SK-N-SH treated with all-trans-retinoic acid at 6 μM for 48 hours (cell line): Measurements from ENCODE around the gene CDC20.

Experiments used
- ATAC-seq: fragments of 200-7000 bp; cut with Tn5 transposase; 3 replicates; pipeline ENCODE4 v1.9.1; 2020; ENCODE audit warnings: mild to moderate bottlenecking, moderate library complexity
- ARNTL ChIP-seq: fragments of 450-650 bp; formaldehyde crosslinking; IDR thresholded peaks from 2 replicates; pipeline ENCODE4 v1.5.0; 2020; ENCODE audit warnings: low read depth, mild to moderate bottlenecking, moderate library complexity, borderline replicate concordance
- BACH2 ChIP-seq: fragments of 250-450 bp; sonication (Bioruptor Pico); IDR thresholded peaks from 2 replicates; pipeline ENCODE4 v1.9.0; 2021; ENCODE audit warnings: mild to moderate bottlenecking, borderline replicate concordance
- CSDC2 ChIP-seq: fragments of 250-450 bp; sonication (Bioruptor Pico); IDR thresholded peaks from 2 replicates; pipeline ENCODE4 v1.5.0; 2020; ENCODE audit warnings: mild to moderate bottlenecking, moderate library complexity
- ESRRG ChIP-seq: fragments of 250-450 bp; sonication (Bioruptor Pico); IDR thresholded peaks from 2 replicates; pipeline ENCODE4 v1.6.1; 2021; ENCODE audit warnings: mild to moderate bottlenecking
- OSR1 ChIP-seq: fragments of 250-450 bp; sonication (Bioruptor Pico); IDR thresholded peaks from 2 replicates; pipeline ENCODE4 v1.8.0; 2022; ENCODE audit warnings: moderate library complexity, mild to moderate bottlenecking, inconsistent platforms
- PPARA ChIP-seq: fragments of 250-450 bp; sonication (Bioruptor Pico); IDR thresholded peaks from 2 replicates; pipeline ENCODE4 v1.5.0; 2020; ENCODE audit warnings: mild to moderate bottlenecking, borderline replicate concordance
- SNAI2 ChIP-seq: fragments of 250-450 bp; sonication (Bioruptor Pico); IDR thresholded peaks from 2 replicates; pipeline ENCODE4 v1.5.0; 2020; ENCODE audit warnings: mild to moderate bottlenecking, moderate library complexity
- TCF4 ChIP-seq: fragments of 250-450 bp; sonication (Bioruptor Pico); IDR thresholded peaks from 2 replicates; pipeline ENCODE4 v1.8.0; 2021; ENCODE audit warnings: mild to moderate bottlenecking, moderate library complexity, borderline replicate concordance
- TOX ChIP-seq: fragments of 250-450 bp; sonication (Bioruptor Pico); IDR thresholded peaks from 2 replicates; pipeline ENCODE4 v1.8.0; 2021; ENCODE audit warnings: mild to moderate bottlenecking, moderate library complexity, borderline replicate concordance
- ZC3H10 ChIP-seq: fragments of 250-450 bp; sonication (Bioruptor Pico); IDR thresholded peaks from 2 replicates; pipeline ENCODE4 v1.5.1; 2021; ENCODE audit warnings: mild to moderate bottlenecking, moderate library complexity
- ZFP3 ChIP-seq: fragments of 250-450 bp; sonication (Bioruptor Pico); IDR thresholded peaks from 2 replicates; pipeline ENCODE4 v1.5.0; 2020; ENCODE audit warnings: mild to moderate bottlenecking, moderate library complexity
- ZFP30 ChIP-seq: fragments of 450-650 bp; formaldehyde crosslinking; IDR thresholded peaks from 2 replicates; pipeline ENCODE4 v1.5.0; 2022; ENCODE audit warnings: mild to moderate bottlenecking, moderate library complexity
- ZNF70 ChIP-seq: fragments of 450-650 bp; formaldehyde crosslinking; IDR thresholded peaks from 2 replicates; pipeline ENCODE4 v1.5.0; 2020; ENCODE audit warnings: mild to moderate bottlenecking, moderate library complexity
- ZNF8 ChIP-seq: fragments of 450-650 bp; formaldehyde crosslinking; IDR thresholded peaks from 2 replicates; pipeline ENCODE4 v1.5.0; 2020; ENCODE audit warnings: mild to moderate bottlenecking, moderate library complexity
- TF ChIP-seq, protein P1 (sequence below): fragments of 250-450 bp; sonication (Bioruptor Pico); IDR thresholded peaks from 2 replicates; pipeline ENCODE4 v1.5.1; 2020; ENCODE audit warnings: low read depth, mild to moderate bottlenecking, moderate library complexity
- TF ChIP-seq, protein P2 (sequence below): fragments of 250-450 bp; sonication (Bioruptor Pico); IDR thresholded peaks from 2 replicates; pipeline ENCODE4 v1.5.0; 2020; ENCODE audit warnings: mild to moderate bottlenecking, moderate library complexity
- TF ChIP-seq, protein P3 (sequence below): fragments of 250-450 bp; sonication (Bioruptor Pico); IDR thresholded peaks from 2 replicates; pipeline ENCODE4 v1.8.0; 2021; ENCODE audit warnings: low read depth, mild to moderate bottlenecking, moderate library complexity, borderline replicate concordance
- TF ChIP-seq, protein P4 (sequence below): fragments of 250-450 bp; sonication (Bioruptor Pico); IDR thresholded peaks from 2 replicates; pipeline ENCODE4 v1.5.1; 2021; ENCODE audit warnings: mild to moderate bottlenecking, moderate library complexity
- TF ChIP-seq, protein P5 (sequence below): fragments of 250-450 bp; sonication (Bioruptor Pico); IDR thresholded peaks from 2 replicates; pipeline ENCODE4 v1.8.0; 2020; ENCODE audit warnings: mild to moderate bottlenecking, moderate library complexity, borderline replicate concordance

The CDC20 gene

DNA sequence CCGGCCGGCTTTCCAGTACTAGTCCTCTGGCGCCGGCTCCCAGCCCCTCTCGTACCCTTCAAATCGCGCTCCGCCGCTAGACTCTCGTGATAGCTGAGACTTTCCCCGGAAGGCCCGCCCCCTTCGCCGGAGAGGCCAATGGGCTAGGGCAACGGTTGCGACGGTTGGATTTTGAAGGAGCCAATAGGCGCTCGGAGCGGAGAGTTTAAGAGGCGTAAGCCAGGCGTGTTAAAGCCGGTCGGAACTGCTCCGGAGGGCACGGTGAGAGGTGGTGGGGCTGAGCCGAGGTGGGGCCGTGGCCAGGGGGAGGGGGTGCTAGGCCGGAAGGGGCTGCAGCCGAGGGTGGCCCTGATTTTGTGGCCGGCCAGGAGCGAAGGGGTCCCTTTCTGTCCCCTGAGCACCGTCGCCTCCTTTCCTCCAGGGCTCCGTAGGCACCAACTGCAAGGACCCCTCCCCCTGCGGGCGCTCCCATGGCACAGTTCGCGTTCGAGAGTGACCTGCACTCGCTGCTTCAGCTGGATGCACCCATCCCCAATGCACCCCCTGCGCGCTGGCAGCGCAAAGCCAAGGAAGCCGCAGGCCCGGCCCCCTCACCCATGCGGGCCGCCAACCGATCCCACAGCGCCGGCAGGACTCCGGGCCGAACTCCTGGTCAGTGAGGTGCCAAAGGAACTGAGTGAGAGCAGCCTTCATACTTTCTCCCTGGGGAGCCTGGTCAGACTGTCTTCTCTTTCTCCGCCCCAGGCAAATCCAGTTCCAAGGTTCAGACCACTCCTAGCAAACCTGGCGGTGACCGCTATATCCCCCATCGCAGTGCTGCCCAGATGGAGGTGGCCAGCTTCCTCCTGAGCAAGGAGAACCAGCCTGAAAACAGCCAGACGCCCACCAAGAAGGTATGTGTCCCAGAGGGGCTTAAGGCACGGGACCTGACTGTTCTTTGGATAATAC is at the start of gene CDC20:
TSS of gene CDC20 (plus strand) at position 236 of the 948 bp plus-strand sequence. CDS start at position 471, 235 bp downstream.
- ATAC-seq: peak; percentile 98

DNA sequence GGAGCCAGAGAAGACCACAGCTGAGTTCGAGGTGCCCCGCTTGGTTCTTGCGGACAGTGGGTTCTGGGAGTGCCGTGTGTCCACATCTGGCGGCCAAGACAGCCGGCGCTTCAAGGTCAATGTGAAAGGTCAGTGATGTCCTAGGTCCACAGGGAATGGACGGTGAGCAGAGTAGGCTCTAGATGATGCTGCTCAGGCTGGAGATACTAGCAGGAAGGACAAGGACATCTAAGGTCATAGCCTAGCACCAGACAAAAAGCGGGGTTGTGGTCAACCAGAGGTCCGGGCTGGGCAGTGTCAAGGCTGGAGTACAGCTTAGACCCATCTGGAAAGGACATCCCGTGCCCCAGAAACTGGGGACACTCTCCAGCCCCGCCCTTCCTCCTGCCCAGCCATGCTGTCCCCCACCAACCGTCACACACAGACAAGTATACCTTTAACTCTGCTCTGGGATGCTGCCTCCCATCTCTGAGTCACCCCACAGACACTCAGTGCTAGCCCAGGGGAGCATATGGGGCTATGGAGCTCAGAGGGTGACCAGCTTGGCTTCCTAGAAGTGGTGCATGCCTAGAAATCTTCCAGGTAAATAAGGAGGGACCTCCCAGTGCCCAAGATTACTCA is 49.3 kb upstream of the CDC20 start:
- no peak for TF ChIP-seq PPARA
- no peak for TF ChIP-seq ZC3H10 (CRISPR knock-in tag)
- TF ChIP-seq TOX (CRISPR knock-in tag): no peak
- TF ChIP-seq, all 23 proteins: peak for 0
- ATAC-seq: peak; percentile 59

More for the DNA sequence above, at the start of gene CDC20:
- TF ChIP-seq ZNF70 (CRISPR knock-in tag): no peak
- no peak for TF ChIP-seq TCF4
- TF ChIP-seq, protein P1, sequence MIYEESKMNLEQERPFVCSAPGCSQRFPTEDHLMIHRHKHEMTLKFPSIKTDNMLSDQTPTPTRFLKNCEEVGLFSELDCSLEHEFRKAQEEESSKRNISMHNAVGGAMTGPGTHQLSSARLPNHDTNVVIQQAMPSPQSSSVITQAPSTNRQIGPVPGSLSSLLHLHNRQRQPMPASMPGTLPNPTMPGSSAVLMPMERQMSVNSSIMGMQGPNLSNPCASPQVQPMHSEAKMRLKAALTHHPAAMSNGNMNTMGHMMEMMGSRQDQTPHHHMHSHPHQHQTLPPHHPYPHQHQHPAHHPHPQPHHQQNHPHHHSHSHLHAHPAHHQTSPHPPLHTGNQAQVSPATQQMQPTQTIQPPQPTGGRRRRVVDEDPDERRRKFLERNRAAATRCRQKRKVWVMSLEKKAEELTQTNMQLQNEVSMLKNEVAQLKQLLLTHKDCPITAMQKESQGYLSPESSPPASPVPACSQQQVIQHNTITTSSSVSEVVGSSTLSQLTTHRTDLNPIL: no peak
- no peak for TF ChIP-seq ZNF8 (CRISPR knock-in tag)
- TF ChIP-seq ARNTL (CRISPR knock-in tag): no peak
- TF ChIP-seq, protein P2, sequence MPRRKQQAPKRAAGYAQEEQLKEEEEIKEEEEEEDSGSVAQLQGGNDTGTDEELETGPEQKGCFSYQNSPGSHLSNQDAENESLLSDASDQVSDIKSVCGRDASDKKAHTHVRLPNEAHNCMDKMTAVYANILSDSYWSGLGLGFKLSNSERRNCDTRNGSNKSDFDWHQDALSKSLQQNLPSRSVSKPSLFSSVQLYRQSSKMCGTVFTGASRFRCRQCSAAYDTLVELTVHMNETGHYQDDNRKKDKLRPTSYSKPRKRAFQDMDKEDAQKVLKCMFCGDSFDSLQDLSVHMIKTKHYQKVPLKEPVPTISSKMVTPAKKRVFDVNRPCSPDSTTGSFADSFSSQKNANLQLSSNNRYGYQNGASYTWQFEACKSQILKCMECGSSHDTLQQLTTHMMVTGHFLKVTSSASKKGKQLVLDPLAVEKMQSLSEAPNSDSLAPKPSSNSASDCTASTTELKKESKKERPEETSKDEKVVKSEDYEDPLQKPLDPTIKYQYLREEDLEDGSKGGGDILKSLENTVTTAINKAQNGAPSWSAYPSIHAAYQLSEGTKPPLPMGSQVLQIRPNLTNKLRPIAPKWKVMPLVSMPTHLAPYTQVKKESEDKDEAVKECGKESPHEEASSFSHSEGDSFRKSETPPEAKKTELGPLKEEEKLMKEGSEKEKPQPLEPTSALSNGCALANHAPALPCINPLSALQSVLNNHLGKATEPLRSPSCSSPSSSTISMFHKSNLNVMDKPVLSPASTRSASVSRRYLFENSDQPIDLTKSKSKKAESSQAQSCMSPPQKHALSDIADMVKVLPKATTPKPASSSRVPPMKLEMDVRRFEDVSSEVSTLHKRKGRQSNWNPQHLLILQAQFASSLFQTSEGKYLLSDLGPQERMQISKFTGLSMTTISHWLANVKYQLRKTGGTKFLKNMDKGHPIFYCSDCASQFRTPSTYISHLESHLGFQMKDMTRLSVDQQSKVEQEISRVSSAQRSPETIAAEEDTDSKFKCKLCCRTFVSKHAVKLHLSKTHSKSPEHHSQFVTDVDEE (CRISPR knock-in tag): no peak
- TF ChIP-seq SNAI2 (CRISPR knock-in tag): no peak
- TF ChIP-seq, protein P3, sequence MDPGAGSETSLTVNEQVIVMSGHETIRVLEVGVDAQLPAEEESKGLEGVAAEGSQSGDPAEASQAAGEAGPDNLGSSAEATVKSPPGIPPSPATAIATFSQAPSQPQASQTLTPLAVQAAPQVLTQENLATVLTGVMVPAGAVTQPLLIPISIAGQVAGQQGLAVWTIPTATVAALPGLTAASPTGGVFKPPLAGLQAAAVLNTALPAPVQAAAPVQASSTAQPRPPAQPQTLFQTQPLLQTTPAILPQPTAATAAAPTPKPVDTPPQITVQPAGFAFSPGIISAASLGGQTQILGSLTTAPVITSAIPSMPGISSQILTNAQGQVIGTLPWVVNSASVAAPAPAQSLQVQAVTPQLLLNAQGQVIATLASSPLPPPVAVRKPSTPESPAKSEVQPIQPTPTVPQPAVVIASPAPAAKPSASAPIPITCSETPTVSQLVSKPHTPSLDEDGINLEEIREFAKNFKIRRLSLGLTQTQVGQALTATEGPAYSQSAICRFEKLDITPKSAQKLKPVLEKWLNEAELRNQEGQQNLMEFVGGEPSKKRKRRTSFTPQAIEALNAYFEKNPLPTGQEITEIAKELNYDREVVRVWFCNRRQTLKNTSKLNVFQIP (CRISPR knock-in tag): no peak
- no peak for TF ChIP-seq ESRRG (CRISPR knock-in tag)
- no peak for TF ChIP-seq BACH2 (CRISPR knock-in tag)
- TF ChIP-seq, all 23 proteins: peak for 0

DNA sequence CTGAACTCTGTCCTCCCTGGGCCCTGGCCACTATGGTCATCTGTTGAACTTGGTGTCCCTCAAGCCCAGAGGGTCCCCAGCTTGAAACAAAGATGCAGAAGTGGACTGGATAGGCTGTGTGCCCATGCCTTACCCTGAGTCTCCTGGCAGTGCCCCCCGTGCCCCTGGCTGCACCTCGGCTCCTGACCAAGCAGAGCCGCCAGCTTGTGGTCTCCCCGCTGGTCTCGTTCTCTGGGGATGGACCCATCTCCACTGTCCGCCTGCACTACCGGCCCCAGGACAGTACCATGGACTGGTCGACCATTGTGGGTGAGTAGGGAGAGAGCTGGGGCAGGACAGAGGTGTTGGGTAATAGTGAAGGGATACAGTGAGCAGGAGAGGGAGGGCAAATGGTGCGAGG is 47.3 kb upstream of the CDC20 start:
- TF ChIP-seq ARNTL (CRISPR knock-in tag): no peak
- TF ChIP-seq ZFP30 (CRISPR knock-in tag): no peak
- TF ChIP-seq, protein P3 (CRISPR knock-in tag): no peak
- TF ChIP-seq, protein P4, sequence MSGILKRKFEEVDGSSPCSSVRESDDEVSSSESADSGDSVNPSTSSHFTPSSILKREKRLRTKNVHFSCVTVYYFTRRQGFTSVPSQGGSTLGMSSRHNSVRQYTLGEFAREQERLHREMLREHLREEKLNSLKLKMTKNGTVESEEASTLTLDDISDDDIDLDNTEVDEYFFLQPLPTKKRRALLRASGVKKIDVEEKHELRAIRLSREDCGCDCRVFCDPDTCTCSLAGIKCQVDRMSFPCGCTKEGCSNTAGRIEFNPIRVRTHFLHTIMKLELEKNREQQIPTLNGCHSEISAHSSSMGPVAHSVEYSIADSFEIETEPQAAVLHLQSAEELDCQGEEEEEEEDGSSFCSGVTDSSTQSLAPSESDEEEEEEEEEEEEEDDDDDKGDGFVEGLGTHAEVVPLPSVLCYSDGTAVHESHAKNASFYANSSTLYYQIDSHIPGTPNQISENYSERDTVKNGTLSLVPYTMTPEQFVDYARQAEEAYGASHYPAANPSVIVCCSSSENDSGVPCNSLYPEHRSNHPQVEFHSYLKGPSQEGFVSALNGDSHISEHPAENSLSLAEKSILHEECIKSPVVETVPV (CRISPR knock-in tag): no peak
- no peak for TF ChIP-seq ZNF8 (CRISPR knock-in tag)
- TF ChIP-seq, protein P5, sequence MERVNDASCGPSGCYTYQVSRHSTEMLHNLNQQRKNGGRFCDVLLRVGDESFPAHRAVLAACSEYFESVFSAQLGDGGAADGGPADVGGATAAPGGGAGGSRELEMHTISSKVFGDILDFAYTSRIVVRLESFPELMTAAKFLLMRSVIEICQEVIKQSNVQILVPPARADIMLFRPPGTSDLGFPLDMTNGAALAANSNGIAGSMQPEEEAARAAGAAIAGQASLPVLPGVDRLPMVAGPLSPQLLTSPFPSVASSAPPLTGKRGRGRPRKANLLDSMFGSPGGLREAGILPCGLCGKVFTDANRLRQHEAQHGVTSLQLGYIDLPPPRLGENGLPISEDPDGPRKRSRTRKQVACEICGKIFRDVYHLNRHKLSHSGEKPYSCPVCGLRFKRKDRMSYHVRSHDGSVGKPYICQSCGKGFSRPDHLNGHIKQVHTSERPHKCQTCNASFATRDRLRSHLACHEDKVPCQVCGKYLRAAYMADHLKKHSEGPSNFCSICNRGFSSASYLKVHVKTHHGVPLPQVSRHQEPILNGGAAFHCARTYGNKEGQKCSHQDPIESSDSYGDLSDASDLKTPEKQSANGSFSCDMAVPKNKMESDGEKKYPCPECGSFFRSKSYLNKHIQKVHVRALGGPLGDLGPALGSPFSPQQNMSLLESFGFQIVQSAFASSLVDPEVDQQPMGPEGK (CRISPR knock-in tag): no peak
- no peak for TF ChIP-seq OSR1 (CRISPR knock-in tag)
- TF ChIP-seq, protein P2 (CRISPR knock-in tag): no peak
- TF ChIP-seq, protein P1: no peak
- TF ChIP-seq TCF4: no peak
- no peak for TF ChIP-seq ESRRG (CRISPR knock-in tag)
- TF ChIP-seq PPARA: no peak
- TF ChIP-seq CSDC2: no peak
- TF ChIP-seq ZC3H10 (CRISPR knock-in tag): no peak
- no peak for TF ChIP-seq ZFP3
- TF ChIP-seq, all 23 proteins: peak for 0
- no peak for ATAC-seq
